Liver (tissue), 3 donors: Measurements from ENCODE around the gene NUDT2.

Experiments
- CTCF ChIP-seq: fragments of 150-350 bp; IDR thresholded peaks from 2 replicates; pipeline ENCODE4 v1.5.1; 2017; ENCODE audit warnings: improper control_type of control experiment, low read depth, low read length; ENCODE audit not compliant: missing input control
- EGR1 ChIP-seq, 2 donors: IDR thresholded peaks; 2 replicates each; pipeline ENCODE4 v1.6.1; 2016 to 2018; ENCODE audit warnings: antibody characterized with exemption in 2 of 2, low read depth in 2 of 2
- MAX ChIP-seq: IDR thresholded peaks from 2 replicates; pipeline ENCODE4 v1.6.1; 2016; ENCODE audit warnings: antibody characterized with exemption
- RAD21 ChIP-seq, 2 donors: IDR thresholded peaks; 2 replicates each; pipeline ENCODE4 v1.6.1; 2016; ENCODE audit warnings: antibody characterized with exemption in 2 of 2, mild to moderate bottlenecking in 2 of 2
- TAF1 ChIP-seq: conservative IDR thresholded peaks from 2 replicates; pipeline ENCODE4 v1.6.1; 2016; ENCODE audit warnings: antibody characterized with exemption, mild to moderate bottlenecking
- donor health status: healthy.
- donor health status: healthy.

DNA sequence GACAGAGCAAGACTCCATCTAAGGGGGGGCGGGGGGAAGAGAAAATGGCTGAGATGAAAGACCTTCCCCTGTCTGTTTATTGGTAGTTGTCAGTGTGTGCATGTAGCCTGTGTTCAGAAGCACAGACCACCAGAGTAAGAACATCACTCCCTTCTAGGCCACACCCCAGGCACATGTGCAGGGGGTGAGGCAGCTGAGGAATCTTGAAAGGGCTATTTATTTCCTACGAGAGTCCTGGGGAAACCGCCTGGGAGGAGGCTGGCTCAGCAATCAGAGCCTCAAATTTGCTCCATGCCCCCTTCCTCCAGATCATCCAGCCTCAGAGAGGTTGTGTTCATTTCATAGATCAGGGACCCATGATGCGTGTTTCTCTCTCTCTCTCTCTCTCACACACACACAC lies 40.3 kb downstream of the NUDT2 start:
- TF ChIP-seq EGR1 (IDR thresholded peaks at IDR 0.05; ENCODE audit: low read depth in 2 of 2) (no peak), RAD21 (IDR thresholded peaks at IDR 0.05) (no peak), MAX (no peak), CTCF (no peak), TAF1 (no peak)
